T-helper 2 cell (primary cell): ENCODE data around the gene GPR173.

Experiments
- DNase-seq, 5 experiments: peaks; one replicate each; pipeline versions ENCODE4 v3.0.0 to v3.0.0-alpha.2; 2012 to 2022

Gene GPR173

GRCh38 chrX:53089925-53090324, 41.3 kb downstream of the GPR173 start:
- no peak for DNase-seq

- DNase-seq: no peak
These were observed 42.8 kb downstream of the GPR173 start for GRCh38 chrX:53091354-53091753.

GRCh38 chrX:53093177-53093655, 44.6 kb downstream of the GPR173 start:
- peak; percentile 60 to 83 (median 63) for DNase-seq

- peak; percentile 46 to 92 (median 75) for DNase-seq
These were observed 45.4 kb downstream of the GPR173 start, which contains the start of gene KANTR for GRCh38 chrX:53093748-53094581. Gene KANTR, plus strand, starts transcription at chrX:53094142. Its CDS starts 30,131 bp downstream, at chrX:53124273.

GRCh38 chrX:53094582-53094905, 46.0 kb downstream of the GPR173 start:
- DNase-seq: no peak

GRCh38 chrX:53095796-53096195, 47.2 kb downstream of the GPR173 start:
- DNase-seq: no peak

GRCh38 chrX:53114864-53115549, 66.4 kb downstream of the GPR173 start:
- DNase-seq: no peak

- DNase-seq: no peak
These were observed 66.9 kb downstream of the GPR173 start for GRCh38 chrX:53115550-53115874.

GRCh38 chrX:53116101-53116500, 67.5 kb downstream of the GPR173 start:
- DNase-seq: no peak

- DNase-seq: no peak
These were observed 73.4 kb downstream of the GPR173 start for GRCh38 chrX:53122013-53122412.

GRCh38 chrX:53125506-53125905, 76.9 kb downstream of the GPR173 start:
- no peak for DNase-seq

GRCh38 chrX:53126377-53126776, 77.8 kb downstream of the GPR173 start:
- no peak for DNase-seq

GRCh38 chrX:53128097-53128749, 79.6 kb downstream of the GPR173 start:
- DNase-seq: no peak
